Neural progenitor cell (in vitro differentiated cells): ENCODE data around the gene SLC27A1.
"Not testable (repeated sequence)": the region's sequence is repeated elsewhere in the genome, so short reads cannot be mapped to it uniquely, and the experiment has no call there.

Experiments
- CTCF ChIP-seq: fragments of 200-600 bp; sonication (generic); IDR thresholded peaks from 2 replicates; pipeline ENCODE4 v1.5.1; 2017; ENCODE audit warnings: antibody characterized with exemption, mild to moderate bottlenecking
- EZH2 ChIP-seq: fragments of 200-600 bp; sonication (generic); IDR thresholded peaks from 2 replicates; pipeline ENCODE4 v1.6.1; 2017; ENCODE audit warnings: antibody characterized with exemption, mild to moderate bottlenecking, moderate library complexity
- EZH2phosphoT487 ChIP-seq: fragments of 200-600 bp; sonication (generic); IDR thresholded peaks from 2 replicates; pipeline ENCODE4 v1.6.1; 2017; ENCODE audit warnings: antibody characterized with exemption

- not testable (repeated sequence) for TF ChIP-seq EZH2, CTCF, EZH2phosphoT487
Observed at GRCh38 chr19:17552735-17553134, 82.4 kb downstream of the SLC27A1 start.
